Central memory CD4-positive, alpha-beta T cell (primary cell): ENCODE data around the gene PIR.

Experiments
- DNase-seq: peaks from one replicate; pipeline ENCODE4 v3.0.0; 2022

Gene PIR

DNA sequence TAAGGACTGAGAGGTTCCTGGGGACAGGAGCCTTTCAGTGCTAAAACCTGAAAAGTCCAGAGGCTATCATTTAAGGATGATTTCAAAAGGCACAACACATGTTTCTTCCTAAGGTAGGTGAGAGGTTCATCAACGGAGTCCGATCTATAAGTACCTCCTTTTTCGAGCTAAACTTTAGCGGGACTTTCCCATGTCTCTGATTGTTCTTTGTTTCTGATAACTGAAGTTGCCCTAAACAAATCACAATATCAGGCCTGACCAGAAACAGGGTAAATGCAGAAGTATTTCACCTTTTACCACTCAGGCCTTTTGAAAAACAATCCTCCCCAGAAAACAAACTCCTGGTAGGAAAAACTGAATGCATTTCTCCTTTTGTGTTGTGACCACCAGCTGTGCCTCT, 17.6 kb downstream of the PIR start:
- DNase-seq, result no peak

DNA sequence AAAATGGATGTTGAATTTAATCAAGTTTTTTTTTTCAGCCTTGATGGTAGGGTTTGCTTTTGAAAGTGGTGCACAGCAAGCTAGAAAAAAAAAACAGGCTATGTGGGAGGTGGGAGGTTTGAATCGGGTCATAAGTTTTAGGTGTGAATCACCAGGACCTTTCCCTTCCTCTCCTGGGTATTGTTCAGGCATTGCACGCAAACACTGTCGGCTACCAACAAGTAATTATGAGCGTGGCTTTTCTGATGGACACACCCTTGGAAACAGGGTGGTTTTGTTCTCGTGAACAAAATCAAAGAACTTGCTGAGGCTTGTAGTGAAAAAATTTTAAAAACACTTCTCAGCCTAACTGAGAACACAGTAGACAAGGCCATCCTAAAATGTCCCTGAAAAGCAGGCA, 18.1 kb downstream of the PIR start:
- no peak for DNase-seq

GRCh38 chrX:15474028-15474427, 19.1 kb downstream of the PIR start:
- DNase-seq, result no peak

- DNase-seq, result no peak
Observed at GRCh38 chrX:15472531-15472930, 20.6 kb downstream of the PIR start.

DNA sequence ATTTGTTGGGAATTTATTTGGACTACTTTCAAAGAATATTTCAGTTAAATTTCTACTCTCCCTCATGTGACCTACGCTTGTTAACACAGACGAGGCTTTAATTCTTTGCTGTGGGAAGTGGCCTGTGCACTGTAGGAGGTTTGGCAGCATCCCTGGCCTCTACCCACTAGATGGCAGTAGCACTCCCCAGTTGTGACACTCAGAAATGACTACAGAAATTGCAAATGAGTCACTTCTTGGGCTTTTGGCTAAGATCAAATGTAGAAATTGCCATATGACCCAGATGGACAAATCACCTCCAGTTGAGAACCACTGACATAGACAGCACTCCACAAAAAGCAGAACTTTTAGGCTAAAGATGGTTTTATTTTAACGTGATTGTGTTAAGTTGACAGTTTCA, 22.1 kb downstream of the PIR start:
- DNase-seq, result peak; percentile 27

- DNase-seq, result no peak
Observed at GRCh38 chrX:15469613-15470012, 23.5 kb downstream of the PIR start.

- no peak for DNase-seq
Observed at GRCh38 chrX:15468036-15468435, 25.1 kb downstream of the PIR start.

- no peak for DNase-seq
Observed at GRCh38 chrX:15465896-15466651, 27.1 kb downstream of the PIR start.

DNA sequence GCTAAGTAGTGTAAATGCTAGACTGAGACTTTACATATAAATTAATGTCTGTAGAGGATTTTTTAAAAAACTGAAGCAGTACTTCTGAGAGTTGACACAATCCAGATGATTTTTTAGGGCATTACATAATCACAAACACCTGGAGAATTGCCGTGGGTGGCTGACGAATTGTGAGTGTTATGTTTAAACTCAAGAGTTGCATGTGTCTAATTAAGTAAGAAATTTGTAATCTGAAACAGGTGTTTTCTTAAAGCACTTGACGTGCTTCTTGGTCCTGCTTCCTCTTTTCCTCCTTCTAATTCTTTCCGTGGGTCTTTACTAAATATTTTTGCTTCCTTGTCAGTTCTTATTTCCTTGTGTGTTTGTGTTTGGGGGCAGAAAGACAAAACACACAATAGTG, 27.8 kb downstream of the PIR start:
- DNase-seq, result no peak

DNA sequence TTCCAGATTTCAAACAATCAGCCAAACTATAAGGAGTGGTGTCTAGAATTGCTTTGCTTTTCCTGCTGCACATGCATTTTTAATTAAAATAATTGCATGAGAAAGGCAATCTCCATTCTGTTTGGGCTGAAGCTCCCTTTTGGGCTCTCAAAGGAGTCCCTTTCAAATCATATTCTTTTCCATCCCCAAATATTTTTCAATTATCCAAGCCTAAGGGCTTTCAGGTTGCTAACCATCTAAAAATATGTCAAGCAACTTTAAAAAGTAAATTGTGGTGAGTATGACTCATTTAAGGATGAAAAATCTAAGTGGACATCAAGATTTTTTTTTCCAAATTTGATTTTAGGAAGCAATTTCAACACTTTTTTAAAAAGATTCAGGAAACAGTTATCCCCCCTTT, 28.4 kb downstream of the PIR start:
- DNase-seq, result no peak

GRCh38 chrX:15451913-15452312, 41.2 kb downstream of the PIR start:
- no peak for DNase-seq

DNA sequence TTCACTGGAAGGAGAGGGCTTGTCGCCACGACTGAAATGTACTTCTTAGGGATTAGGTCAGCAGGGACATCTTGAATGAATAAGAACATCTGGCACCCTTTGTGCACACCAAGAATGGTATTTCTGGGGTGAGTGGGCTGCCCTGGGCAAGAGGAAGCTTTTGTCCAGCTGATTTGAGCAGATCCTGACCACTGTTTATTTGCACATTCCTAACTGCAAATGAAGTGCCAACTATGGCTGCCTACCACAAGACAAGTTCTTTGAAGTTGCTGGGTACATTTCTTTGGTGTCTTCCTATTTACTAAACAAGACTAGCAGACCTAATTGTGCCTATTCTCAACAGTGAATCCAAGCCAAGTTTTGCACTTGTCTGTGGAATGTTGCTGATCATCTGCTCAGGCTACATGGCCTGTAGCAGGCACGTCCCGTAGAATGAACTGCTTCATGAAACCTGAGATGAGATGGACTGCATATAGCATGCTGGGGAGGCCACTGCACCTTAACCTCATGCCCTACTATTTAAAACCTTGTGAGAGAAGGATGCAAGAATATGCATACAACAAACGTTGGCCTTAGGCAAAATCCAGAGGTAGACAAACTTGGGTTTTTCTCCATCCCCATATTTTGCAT, 45.0 kb downstream of the PIR start:
- no peak for DNase-seq

GRCh38 chrX:15441464-15441863, 51.7 kb downstream of the PIR start:
- no peak for DNase-seq

DNA sequence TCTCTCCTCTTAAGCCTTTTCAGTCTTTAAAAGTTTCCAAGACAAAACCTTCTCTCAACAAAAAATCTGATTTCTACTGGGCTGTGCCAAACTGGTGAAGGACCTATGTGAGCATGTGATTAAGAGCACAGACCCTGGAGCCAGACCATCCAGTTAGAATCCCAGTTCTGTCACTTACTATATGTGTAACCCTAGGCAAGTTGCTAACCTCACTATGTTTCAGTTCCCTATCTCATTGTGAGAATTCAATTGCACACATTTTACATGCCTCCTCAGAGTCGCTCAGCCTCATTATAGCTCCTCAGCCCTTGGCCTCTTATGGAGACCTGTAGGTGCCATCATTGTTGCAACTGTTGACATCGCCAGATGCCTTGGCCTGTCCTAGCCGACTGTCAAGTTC, 54.8 kb downstream of the PIR start:
- no peak for DNase-seq

DNA sequence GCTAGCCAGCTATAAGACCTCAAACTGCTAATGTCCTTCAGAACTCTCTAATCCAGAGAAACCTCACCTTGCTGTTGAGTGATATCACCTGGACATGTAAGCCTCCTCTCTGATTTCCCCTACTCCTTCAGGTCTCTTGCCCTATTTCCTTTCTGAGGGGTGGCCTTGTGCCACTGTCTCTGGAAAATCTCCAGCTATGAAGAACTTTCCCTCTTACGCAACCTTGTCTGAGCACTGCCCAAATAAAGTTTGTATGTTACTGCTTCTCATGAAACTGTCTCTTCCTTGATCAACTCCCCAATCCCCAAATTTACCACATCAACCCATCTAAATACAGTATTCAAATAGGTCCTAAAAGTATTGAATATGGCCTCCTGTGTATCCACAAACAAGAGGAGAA, 55.4 kb downstream of the PIR start:
- DNase-seq, result no peak

- DNase-seq, result no peak
Observed at GRCh38 chrX:15435836-15436619, 57.1 kb downstream of the PIR start.

DNA sequence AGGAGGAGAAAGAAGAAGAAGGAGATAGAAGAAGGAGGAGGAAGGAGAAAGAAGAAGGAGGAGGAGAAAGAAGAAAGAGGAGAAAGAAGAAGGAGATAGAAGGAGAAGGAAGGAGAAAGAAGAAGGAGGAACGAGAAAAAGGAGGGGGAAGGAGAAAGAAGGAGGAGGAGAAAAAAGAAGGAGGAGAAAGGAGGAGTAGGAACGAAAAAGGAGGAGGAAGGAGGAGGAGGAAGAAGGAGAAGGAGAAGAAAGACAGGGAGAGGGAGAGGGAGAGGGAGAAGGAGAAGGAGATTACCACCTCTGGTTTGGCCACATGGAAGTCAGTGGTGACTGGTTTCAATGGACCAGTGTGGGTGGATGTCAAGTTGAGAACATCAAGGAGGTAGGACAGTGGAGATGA, 58.9 kb downstream of the PIR start:
- DNase-seq, result no peak

GRCh38 chrX:15430584-15430983, 62.5 kb downstream of the PIR start:
- no peak for DNase-seq

- no peak for DNase-seq
Observed at GRCh38 chrX:15430076-15430475, 63.1 kb downstream of the PIR start.

- no peak for DNase-seq
Observed at GRCh38 chrX:15425024-15425423, 68.1 kb downstream of the PIR start.

- no peak for DNase-seq
Observed at GRCh38 chrX:15418707-15419181, 74.4 kb downstream of the PIR start.

- no peak for DNase-seq
Observed at GRCh38 chrX:15418041-15418706, 75.0 kb downstream of the PIR start.
